SJCRH30 (cell line): ENCODE results near the gene PYGL. TPM values are rescaled to one million over a fixed set of nuclear protein-coding genes. Genes with fewer than 3 reads are reported as not detected.

Experiments
- DNase-seq, 2 experiments: peaks; one replicate each; pipeline ENCODE4 v3.0.0-alpha.2; 2015 to 2020
- H3K27ac ChIP-seq: fragments of 250-450 bp; sonication (Bioruptor Pico); 2 replicates; pipeline ENCODE4 v1.5.1; 2020; ENCODE audit warnings: mild to moderate bottlenecking, moderate library complexity
- H3K27me3 ChIP-seq: fragments of 250-450 bp; sonication (Bioruptor Pico); 2 replicates; pipeline ENCODE4 v1.5.1; 2020; ENCODE audit warnings: mild to moderate bottlenecking, moderate library complexity
- H3K36me3 ChIP-seq: fragments of 250-450 bp; sonication (Bioruptor Pico); 2 replicates; pipeline ENCODE4 v1.5.1; 2020; ENCODE audit warnings: mild to moderate bottlenecking, moderate library complexity
- H3K4me1 ChIP-seq: fragments of 250-450 bp; sonication (Bioruptor Pico); 2 replicates; pipeline ENCODE4 v1.5.1; 2020; ENCODE audit warnings: mild to moderate bottlenecking, moderate library complexity
- H3K4me3 ChIP-seq: fragments of 250-450 bp; sonication (Bioruptor Pico); 2 replicates; pipeline ENCODE4 v1.5.1; 2020; ENCODE audit warnings: mild to moderate bottlenecking, moderate library complexity
- H3K9me3 ChIP-seq: fragments of 250-450 bp; sonication (Bioruptor Pico); replicated peaks from 2 replicates; pipeline ENCODE4 v1.5.1; 2020; ENCODE audit warnings: mild to moderate bottlenecking, moderate library complexity
- total RNA-seq: library from RNA; depleted of rRNA; stranded (reverse); fragments of >200 nt; shearing (Covaris generic); gene quantifications from 2 replicates; pipeline ENCODE4 v1.2.3, GENCODE V29; 2014; rRNA removed

Gene PYGL
- 5.0 and 5.2 TPM in 2 replicates for total RNA-seq

DNA sequence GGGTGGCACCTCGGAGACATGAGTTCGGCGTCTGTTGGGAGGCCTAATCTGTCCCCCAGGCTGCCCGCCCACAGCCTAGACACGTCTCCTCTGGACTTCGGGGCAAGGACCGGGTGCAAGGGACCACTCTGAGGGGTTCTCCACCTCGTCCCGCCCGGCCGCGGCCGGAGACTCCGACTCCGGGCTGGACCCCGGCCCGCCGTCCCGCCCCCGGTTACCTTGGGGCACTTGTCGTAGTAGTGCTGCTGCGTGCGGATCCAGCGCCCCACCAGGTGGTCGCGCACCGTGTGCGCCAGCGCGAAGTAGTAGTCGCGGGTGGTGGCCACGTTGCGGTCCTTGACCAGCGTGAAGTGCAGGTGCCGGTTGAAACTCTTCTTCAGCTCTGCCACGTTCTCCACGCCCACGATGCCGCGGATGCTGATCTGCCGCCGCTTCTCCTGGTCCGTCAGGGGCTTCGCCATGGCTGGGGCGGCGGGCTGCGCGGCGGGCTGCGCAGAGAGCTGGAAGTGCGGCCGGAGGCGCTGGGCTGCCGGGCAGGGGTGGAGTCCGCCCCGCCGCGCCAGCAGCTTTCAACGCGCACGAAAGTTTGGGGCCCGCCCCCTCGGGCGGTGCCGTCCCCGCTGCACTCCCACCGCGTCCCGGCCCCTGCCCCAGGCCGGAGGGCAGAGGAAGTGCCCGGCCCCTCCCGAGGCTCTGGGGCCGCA lies at the start of gene PYGL:
TSS of gene PYGL (minus strand) at position 541 of the 704 bp plus-strand sequence. CDS start at position 461, 80 bp downstream.
- Histone ChIP-seq H3K36me3 (no peaks in the 10 kb centered on the region), H3K27me3 (no peaks in the 10 kb centered on the region)
- DNase-seq, result peak; percentile 63 to 67

DNA sequence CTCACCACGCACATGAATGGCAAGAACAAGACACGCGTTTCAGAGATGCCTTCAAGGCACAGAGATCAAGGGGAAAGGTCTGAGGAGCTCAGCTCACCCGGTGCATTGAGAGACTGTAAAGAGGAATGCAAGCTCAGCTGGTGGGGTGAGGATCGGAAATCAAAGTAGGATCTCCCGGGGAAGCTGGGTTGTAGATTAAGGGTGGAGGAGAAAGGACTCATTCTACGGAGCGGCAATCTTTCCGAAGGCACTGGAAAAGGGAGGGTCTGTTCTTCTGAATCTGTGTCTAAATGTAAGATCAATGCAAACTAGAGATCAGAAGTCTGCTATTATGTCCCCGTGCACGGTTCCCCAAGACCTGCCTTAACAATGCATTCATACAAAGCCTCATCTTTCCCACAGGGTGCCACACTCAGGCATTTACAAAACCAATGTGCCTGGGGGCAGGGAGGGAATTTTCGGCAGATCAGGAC lies 41.6 kb upstream of the PYGL start:
- H3K27ac ChIP-seq, result no peak overlapping the region
- no peaks in the 10 kb centered on the region for H3K4me1 ChIP-seq
- H3K4me3 ChIP-seq, result no peak overlapping the region
- H3K9me3 ChIP-seq, result no peaks in the 10 kb centered on the region
- no peaks in the 10 kb centered on the region for H3K36me3 ChIP-seq
- no peaks in the 10 kb centered on the region for H3K27me3 ChIP-seq
- no peak for DNase-seq

More for the DNA sequence above, at the start of gene PYGL:
- Histone ChIP-seq H3K9me3 (no peaks in the 10 kb centered on the region), H3K4me1 (peaks cover 9% of the 10 kb centered on the region), H3K27ac (peak within 1 kb of the TSS; percentile 75), H3K4me3 (peak within 1 kb of the TSS; percentile 69)

DNA sequence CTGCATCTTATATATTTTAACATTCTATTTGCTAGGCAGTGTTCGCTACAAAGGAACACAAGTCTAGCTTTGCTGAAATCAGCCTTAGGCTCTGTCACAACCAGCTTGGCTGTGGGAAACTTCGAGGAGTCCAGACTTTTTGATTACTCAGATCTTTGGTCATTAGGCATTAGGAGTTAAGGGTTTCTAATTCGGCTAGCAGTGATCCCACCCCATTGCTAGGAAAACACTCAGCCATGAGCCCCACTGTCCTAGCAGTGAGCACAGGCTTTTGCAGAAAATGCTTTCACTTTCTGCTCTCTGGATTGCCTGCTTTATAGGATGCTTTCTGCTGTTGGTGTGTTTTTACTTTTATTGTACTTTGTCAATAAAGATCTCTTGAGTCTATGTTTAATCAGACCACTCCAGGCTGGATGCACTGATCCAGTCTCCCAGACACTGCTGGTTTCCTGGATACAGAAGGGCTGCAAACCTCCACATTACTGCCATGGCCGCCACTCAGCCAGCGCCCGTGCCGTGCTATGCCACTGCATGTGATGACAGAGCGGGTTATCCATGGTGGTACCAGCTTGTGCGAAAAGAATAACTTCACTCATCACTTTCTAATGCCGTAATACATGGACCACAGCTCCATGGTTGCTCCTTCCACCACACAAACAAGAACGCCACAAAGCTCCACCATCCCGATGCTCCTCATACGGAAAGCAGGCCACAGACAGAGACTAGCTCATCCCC lies 41.0 kb upstream of the PYGL start:
- no peaks in the 10 kb centered on the region for H3K27me3 ChIP-seq
- no peak overlapping the region for H3K27ac ChIP-seq
- no peaks in the 10 kb centered on the region for H3K4me1 ChIP-seq
- no peaks in the 10 kb centered on the region for H3K36me3 ChIP-seq
- no peaks in the 10 kb centered on the region for H3K9me3 ChIP-seq
- H3K4me3 ChIP-seq, result no peak overlapping the region
- DNase-seq, result no peak

DNA sequence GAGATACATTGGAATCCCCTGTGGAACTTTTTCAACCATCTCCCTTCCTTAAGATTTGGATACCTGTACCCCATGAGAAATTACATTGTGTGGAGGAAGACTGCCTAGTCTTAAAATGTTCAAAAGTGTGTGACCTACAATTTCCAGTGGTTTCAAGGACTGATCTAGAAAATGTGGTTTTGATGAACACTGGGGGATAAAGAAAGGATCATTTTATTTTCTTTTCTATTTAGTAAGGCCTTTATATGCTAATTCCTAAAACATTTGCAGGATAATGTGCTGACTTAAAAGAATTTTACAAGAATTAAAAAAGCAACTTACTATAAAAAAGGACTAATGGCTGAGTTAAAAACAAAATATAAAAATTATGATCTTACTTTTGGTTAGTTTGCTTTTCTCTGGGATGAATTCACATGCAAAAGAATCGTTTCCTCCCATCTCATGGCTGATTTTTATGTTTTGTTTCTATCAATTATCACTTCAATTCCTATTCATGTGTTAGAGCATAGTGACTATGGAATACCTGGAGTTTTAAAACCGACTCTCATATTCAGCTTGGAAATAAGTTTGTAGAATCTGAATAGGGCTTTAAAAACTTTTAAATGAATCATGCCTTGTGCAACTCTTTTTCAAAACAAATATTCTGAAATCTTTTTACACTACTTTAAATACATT lies 39.9 kb upstream of the PYGL start:
- Histone ChIP-seq H3K9me3 (no peaks in the 10 kb centered on the region), H3K27ac (no peak overlapping the region), H3K4me1 (no peaks in the 10 kb centered on the region), H3K36me3 (no peaks in the 10 kb centered on the region), H3K27me3 (no peaks in the 10 kb centered on the region), H3K4me3 (no peak overlapping the region)
- no peak for DNase-seq

DNA sequence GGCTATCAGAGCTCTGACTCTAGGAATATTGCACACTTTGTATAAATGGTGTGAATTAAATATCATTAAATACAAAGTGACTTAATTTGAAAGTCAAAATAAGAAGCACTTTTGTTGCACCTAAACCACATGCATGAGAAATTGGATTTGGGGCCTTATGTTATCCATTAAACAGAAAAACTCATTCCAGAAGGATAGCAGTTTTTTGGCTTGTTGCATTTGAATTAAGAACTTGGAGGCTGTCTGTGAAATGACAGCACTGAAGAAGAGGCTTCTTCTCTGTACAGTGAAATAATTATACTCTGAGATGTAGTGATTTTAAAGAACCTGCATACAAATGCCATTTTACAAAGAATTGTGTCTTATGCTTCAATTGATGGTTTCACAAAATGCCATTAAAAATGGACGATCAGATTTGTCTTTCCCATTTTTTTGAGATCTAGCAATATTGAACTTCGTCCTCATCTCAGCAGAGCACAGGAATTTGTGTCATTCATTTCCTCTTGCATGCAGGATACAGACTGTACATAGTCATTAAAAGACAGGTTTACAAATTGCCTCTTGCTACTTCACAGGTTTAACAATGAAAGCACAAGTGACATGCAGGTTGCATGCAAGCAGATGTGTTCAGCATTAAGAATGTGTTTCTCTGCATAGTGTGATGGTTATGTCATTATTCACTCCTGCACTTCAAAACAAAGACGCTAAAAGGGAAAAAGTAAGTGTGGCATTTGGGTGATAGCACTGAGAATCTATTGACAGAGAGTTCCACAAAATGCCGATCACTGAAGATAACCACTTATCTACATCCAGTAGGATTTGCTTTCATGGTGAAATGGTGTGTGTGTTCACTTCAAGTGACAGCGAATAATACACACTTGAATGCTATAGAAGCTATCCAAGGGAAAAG lies 35.9 kb upstream of the PYGL start:
- H3K36me3 ChIP-seq, result no peaks in the 10 kb centered on the region
- no peaks in the 10 kb centered on the region for H3K4me1 ChIP-seq
- H3K27ac ChIP-seq, result no peak overlapping the region
- H3K4me3 ChIP-seq, result no peak overlapping the region
- no peak for DNase-seq
- no peaks in the 10 kb centered on the region for H3K9me3 ChIP-seq
- H3K27me3 ChIP-seq, result no peaks in the 10 kb centered on the region

DNA sequence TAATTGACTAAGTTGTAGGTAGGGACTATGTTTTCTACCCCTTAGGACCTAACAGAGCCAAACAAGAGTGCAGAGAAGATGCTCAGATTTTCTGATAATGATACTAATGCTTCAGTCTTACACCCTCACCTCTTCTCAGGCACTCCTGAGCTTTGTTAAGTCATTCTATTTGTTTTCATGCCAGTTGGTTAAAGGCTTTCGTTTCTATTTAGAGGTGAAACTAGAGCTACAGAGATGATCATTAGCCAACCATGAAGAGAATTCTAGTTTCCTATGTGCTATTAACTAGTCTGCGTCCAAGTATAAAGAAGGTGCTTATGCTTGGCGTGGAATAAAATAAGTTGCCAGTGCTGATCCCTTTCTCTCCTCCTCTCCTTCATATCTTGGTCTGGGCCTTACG lies 34.6 kb upstream of the PYGL start:
- H3K27me3 ChIP-seq, result no peaks in the 10 kb centered on the region
- H3K36me3 ChIP-seq, result no peaks in the 10 kb centered on the region
- no peaks in the 10 kb centered on the region for H3K9me3 ChIP-seq
- no peaks in the 10 kb centered on the region for H3K4me1 ChIP-seq
- no peak overlapping the region for H3K4me3 ChIP-seq
- no peak for DNase-seq
- H3K27ac ChIP-seq, result no peak overlapping the region

DNA sequence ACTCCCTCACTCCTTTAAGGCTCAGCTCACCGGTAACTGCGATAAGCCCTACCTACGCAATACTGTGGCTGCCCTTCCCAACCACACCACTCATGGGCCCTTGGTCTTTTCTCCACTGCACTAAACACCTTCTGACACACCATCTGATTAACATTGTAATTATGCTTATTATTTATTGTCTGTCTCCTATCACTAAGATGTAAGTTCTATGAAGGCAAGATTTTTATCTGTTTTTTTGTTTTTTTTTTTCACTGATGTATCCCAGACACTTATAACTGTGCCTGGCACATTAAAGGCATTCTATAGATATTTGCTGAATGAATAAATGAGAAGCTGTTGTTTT lies 34.2 kb upstream of the PYGL start:
- no peaks in the 10 kb centered on the region for H3K36me3 ChIP-seq
- DNase-seq, result no peak
- no peaks in the 10 kb centered on the region for H3K9me3 ChIP-seq
- no peak overlapping the region for H3K4me3 ChIP-seq
- H3K27ac ChIP-seq, result no peak overlapping the region
- H3K4me1 ChIP-seq, result no peaks in the 10 kb centered on the region
- no peaks in the 10 kb centered on the region for H3K27me3 ChIP-seq

DNA sequence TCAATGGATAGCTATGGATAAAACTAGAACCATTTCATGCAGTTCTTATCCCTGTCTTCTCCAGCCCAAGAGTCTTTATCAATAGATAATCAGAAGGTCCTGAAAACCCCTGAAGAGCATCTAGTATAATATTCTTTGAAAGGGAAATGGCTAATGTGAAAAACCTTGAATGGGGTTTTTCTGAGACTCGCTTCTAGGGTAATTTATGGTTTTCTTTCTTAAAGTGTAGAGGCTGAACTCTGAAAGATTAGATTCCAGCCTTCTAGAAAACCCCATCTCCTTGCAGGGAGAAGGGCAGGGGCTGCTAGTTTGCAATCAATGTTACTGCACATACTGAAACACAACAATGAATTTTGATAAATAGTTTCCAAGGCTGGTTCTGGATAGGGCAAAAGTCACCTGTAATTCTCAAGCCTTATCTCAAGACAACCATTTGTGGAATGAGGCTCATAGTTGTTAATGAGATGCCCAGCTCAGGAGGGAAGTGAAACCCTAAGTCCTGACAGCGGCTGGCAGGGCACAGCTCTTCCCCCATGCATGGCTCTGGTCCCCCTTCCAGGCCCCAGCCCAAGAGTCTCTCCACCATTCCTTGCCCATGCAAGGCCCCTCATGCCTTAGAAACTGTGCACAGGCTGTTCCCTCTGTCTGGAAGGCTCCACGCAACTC lies 33.7 kb upstream of the PYGL start:
- Histone ChIP-seq H3K27me3 (no peaks in the 10 kb centered on the region), H3K27ac (no peak overlapping the region), H3K9me3 (no peaks in the 10 kb centered on the region), H3K4me3 (no peak overlapping the region), H3K4me1 (no peaks in the 10 kb centered on the region), H3K36me3 (no peaks in the 10 kb centered on the region)
- no peak for DNase-seq

DNA sequence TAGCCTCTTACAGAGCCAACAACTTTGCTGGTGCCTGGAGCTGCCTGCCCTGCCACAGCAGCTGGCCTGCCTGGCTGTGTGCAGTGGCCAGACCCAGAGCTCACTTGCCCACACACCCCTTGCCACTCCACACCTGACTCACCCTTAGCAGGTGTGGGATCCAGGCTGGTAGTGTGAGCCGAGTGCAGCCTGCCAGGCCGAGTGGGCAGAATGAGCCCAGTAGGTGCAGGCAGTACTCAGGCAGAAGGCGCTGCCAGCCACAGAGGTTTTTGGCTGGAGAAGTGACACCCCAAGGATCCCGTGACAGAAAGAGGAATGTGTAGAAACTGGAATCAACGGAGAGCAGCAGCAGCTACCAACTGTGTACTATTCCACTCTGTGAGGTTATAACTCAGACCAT lies 29.8 kb upstream of the PYGL start:
- DNase-seq, result no peak
- H3K27ac ChIP-seq, result no peak overlapping the region
- no peaks in the 10 kb centered on the region for H3K27me3 ChIP-seq
- H3K36me3 ChIP-seq, result no peaks in the 10 kb centered on the region
- no peak overlapping the region for H3K4me3 ChIP-seq
- H3K9me3 ChIP-seq, result no peaks in the 10 kb centered on the region
- H3K4me1 ChIP-seq, result no peaks in the 10 kb centered on the region

DNA sequence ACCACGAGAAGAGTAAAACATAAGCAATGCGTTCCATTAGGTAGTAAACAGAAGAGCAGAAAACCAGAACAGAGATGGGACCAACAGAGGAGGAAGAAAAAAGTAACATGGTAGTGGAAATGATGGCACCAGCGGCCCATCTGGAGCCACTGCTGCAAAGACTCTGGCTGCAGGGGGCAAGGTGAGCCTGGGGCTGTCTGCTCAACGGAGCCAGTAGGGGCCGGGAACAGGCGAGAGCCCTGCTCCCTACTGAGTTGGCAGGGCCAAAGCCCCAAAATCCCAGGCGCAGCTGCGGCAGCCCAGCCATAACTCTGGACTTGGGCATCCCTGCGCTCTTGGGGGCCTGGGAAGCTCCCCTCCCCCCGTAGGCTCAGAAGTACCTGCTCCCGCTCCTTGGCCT lies 28.5 kb upstream of the PYGL start:
- Histone ChIP-seq H3K9me3 (no peaks in the 10 kb centered on the region), H3K36me3 (no peaks in the 10 kb centered on the region), H3K27me3 (no peaks in the 10 kb centered on the region), H3K4me3 (no peak overlapping the region), H3K27ac (no peak overlapping the region), H3K4me1 (no peaks in the 10 kb centered on the region)
- DNase-seq, result no peak

DNA sequence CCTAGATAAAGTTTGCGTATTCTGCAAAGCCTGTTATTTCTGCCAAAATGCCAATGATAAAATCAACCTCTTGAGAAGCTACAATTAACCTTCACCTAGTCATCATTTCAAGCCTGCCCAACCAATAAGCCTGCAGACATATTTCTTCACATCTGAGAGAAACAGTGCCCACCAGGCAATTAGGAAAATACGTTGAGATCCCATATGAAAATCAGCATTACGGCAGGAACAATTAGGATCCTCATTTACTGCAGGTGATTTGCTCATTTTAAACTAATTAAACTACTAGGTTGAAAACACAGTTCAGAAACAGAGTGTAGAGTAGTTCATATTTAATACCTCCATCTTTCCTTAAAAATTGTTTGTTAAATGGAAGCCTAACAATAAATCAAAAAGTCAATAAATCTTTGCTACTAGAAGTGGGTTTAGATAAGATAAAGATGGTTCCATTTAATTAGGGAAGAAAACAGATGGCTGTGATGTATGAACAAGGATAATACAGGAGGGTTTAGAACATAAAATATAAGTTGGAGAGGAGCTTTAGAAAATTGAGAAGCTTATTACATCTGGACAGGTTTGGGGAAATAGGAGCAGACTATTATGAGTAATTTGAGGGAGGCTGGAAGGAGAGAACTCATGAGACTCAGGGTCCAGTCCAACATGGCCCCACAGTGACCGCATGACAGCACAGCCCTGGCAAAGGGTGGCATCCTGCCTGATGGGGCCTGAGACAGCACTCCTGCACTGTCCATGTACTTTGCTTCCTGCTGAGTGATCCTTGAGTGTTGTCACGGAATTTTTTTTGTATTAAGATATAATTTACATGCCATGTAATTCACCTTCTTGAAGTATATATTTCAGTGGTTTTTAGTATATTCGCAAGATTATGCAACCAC lies 26.9 kb upstream of the PYGL start:
- H3K4me1 ChIP-seq, result no peaks in the 10 kb centered on the region
- no peaks in the 10 kb centered on the region for H3K9me3 ChIP-seq
- DNase-seq, result no peak
- no peak overlapping the region for H3K4me3 ChIP-seq
- no peaks in the 10 kb centered on the region for H3K27me3 ChIP-seq
- H3K36me3 ChIP-seq, result no peaks in the 10 kb centered on the region
- H3K27ac ChIP-seq, result no peak overlapping the region

DNA sequence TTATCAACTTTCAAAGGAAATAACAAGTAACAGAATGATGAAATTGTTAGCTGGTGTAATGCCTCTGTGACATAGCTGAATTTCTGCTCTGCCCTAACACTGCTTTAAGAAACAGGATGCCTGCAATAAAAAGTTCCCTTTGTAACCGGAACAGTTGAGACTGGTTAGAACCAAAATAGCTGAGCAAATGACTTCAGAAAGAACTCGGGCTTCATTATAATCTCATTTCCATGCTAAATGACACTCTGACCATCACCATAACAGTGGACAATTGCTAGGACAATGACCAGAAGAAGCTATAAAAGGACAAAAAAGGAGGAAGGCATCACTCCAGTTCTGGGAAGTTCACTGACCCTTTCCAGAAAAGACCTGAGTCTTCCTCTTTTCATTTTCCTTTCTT lies 23.5 kb upstream of the PYGL start:
- Histone ChIP-seq H3K27ac (no peak overlapping the region), H3K4me3 (no peak overlapping the region), H3K9me3 (no peaks in the 10 kb centered on the region), H3K27me3 (no peaks in the 10 kb centered on the region), H3K4me1 (no peaks in the 10 kb centered on the region), H3K36me3 (no peaks in the 10 kb centered on the region)
- no peak for DNase-seq

DNA sequence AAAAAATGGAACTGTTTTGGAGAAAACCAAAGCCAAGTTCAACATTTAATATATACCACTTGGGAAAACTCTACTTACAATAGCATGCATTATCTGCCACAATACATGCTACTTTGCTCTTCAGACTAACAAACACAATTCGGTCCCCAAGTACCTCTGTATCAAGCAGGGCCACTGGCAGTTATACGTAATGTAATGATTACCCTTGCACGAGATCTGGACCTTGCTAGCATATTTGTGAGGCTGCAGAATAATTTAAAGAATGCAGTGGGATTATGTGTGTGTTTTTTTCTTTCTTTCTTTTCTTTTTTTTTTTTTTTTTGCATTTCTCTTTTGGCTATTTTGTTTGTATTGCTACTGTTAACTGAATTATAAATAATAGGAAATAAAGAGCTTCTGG lies 22.8 kb upstream of the PYGL start:
- no peaks in the 10 kb centered on the region for H3K27me3 ChIP-seq
- DNase-seq, result no peak
- no peaks in the 10 kb centered on the region for H3K9me3 ChIP-seq
- no peaks in the 10 kb centered on the region for H3K4me1 ChIP-seq
- H3K4me3 ChIP-seq, result no peak overlapping the region
- no peak overlapping the region for H3K27ac ChIP-seq
- H3K36me3 ChIP-seq, result no peaks in the 10 kb centered on the region
